ENCODE measurements around the gene SORCS2. TPM values are rescaled to one million over a fixed set of nuclear protein-coding genes. Genes with fewer than 3 reads are reported as not detected.

Gene SORCS2
- total RNA-seq, 1 experiment from 2014 or later, result 4.1 TPM

- no peaks in the 10 kb centered on the region for H3F3A ChIP-seq (ENCODE audit: low read length, unreplicated experiment)
- no peak overlapping the region for H2AFZ ChIP-seq (ENCODE audit: low read length)
- DNase-seq, result no peak
- POLR2A ChIA-PET (ENCODE audit: unreplicated experiment), result interaction anchor here (0.7 kb wide), 1 partner anchor 12 kb away, joined by 8 read pairs; no protein-coding TSS in a partner anchor
- H3K4me2 ChIP-seq (ENCODE audit: low read length), result no peak overlapping the region
- H3K4me3 ChIP-seq (ENCODE audit: low read length), result no peak overlapping the region
- no TSS peak for BruUV-seq (replicated peaks)
- H3K27ac ChIP-seq (ENCODE audit: low read length), result no peak overlapping the region
- intact Hi-C loops (cut with micrococcal nuclease), result no loop called here
- no peaks in the 10 kb centered on the region for H4K20me1 ChIP-seq (ENCODE audit: low read length)
- no peaks in the 10 kb centered on the region for H3K79me2 ChIP-seq (ENCODE audit: low read length)
- H3K9me3 ChIP-seq (ENCODE audit: low read length), result no peaks in the 10 kb centered on the region
- no peaks in the 10 kb centered on the region for H3K27me3 ChIP-seq (ENCODE audit: low read length)
- no peaks in the 10 kb centered on the region for H3K4me1 ChIP-seq (ENCODE audit: insufficient read depth, low read length)
- H3K36me3 ChIP-seq (ENCODE audit: low read depth, low read length), result no peaks in the 10 kb centered on the region
- no peak for ATAC-seq
- H3K9ac ChIP-seq (ENCODE audit: low read length), result no peak overlapping the region
- no peak for TF ChIP-seq EZH2phosphoT487 (IDR thresholded peaks at IDR 0.05; ENCODE audit: borderline replicate concordance, low read length)
- TF ChIP-seq, protein P1, sequence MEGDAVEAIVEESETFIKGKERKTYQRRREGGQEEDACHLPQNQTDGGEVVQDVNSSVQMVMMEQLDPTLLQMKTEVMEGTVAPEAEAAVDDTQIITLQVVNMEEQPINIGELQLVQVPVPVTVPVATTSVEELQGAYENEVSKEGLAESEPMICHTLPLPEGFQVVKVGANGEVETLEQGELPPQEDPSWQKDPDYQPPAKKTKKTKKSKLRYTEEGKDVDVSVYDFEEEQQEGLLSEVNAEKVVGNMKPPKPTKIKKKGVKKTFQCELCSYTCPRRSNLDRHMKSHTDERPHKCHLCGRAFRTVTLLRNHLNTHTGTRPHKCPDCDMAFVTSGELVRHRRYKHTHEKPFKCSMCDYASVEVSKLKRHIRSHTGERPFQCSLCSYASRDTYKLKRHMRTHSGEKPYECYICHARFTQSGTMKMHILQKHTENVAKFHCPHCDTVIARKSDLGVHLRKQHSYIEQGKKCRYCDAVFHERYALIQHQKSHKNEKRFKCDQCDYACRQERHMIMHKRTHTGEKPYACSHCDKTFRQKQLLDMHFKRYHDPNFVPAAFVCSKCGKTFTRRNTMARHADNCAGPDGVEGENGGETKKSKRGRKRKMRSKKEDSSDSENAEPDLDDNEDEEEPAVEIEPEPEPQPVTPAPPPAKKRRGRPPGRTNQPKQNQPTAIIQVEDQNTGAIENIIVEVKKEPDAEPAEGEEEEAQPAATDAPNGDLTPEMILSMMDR (conservative IDR thresholded peaks at IDR 0.05; ENCODE audit: low read depth, low read length), result no peak
- TF ChIP-seq EZH2 (IDR thresholded peaks at IDR 0.05; ENCODE audit: low read length, unreplicated experiment), result no peak
- no peaks in the 10 kb centered on the region for H3K9me2 ChIP-seq (replicated peaks; ENCODE audit: low read length)
- CTCF ChIA-PET, result no interaction called here
Observed at GRCh38 chr4:7658341-7659204, 466.2 kb downstream of the SORCS2 start.

DNA sequence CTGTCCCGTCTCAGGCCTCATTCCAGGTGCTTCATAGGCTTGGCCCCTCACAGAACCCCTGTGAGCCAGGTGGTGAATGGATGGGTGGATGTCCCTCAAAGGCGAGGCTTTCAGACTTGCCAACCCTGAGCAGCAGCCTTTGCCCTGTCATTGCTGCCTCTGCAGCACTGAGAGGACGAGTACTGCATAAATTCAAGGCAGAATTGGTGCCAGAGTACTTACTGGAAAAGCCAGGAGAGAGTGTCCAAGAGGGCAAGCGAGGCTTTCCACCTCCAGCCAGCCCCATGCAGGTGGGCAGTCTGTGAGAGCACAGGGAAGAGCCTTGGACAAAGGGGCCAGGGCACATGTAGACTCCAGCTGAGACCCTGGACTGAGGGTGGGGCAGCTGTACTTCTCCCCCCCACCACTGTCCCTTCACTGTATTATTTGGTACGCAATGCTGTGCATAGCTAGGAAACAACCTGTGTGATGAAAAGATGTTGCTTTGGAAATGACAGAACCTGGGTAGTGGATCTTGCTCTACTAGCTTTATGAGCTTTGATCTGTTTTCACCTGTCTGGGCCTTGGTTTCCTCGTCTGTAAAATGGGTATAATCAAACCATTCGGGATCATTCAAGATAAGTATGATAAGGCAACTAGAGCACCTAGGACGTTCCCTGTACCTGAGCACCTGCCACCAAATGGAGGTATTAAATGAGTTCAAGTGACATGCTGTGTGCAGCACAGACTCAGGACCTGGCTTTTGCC is 467.3 kb downstream of the SORCS2 start:
- Histone ChIP-seq H3F3A (ENCODE audit: low read length, unreplicated experiment) (no peaks in the 10 kb centered on the region), H2AFZ (ENCODE audit: low read length) (no peak overlapping the region), H3K9me3 (ENCODE audit: low read length) (no peaks in the 10 kb centered on the region), H3K4me3 (ENCODE audit: low read length) (no peak overlapping the region), H3K36me3 (ENCODE audit: low read depth, low read length) (no peaks in the 10 kb centered on the region), H3K27me3 (ENCODE audit: low read length) (no peaks in the 10 kb centered on the region), H3K9me2 (replicated peaks; ENCODE audit: low read length) (no peaks in the 10 kb centered on the region), H3K4me1 (ENCODE audit: insufficient read depth, low read length) (no peaks in the 10 kb centered on the region), H3K4me2 (ENCODE audit: low read length) (no peak overlapping the region), H4K20me1 (ENCODE audit: low read length) (no peaks in the 10 kb centered on the region), H3K9ac (ENCODE audit: low read length) (no peak overlapping the region), H3K27ac (ENCODE audit: low read length) (no peak overlapping the region), H3K79me2 (ENCODE audit: low read length) (no peaks in the 10 kb centered on the region)
- TF ChIP-seq, protein P1 (conservative IDR thresholded peaks at IDR 0.05; ENCODE audit: low read depth, low read length), result no peak
- no peak for TF ChIP-seq EZH2phosphoT487 (IDR thresholded peaks at IDR 0.05; ENCODE audit: borderline replicate concordance, low read length)
- TF ChIP-seq EZH2 (IDR thresholded peaks at IDR 0.05; ENCODE audit: low read length, unreplicated experiment), result no peak
- DNase-seq, result no peak
- BruUV-seq (replicated peaks), result no TSS peak
- ChIA-PET POLR2A (ENCODE audit: unreplicated experiment) (no interaction called here), CTCF (no interaction called here)
- no peak for ATAC-seq
- intact Hi-C loops (cut with micrococcal nuclease), result no loop called here

Data from PC-3 (cell line).